NB4 (cell line): Measurements from ENCODE around the gene THSD4.

ENCODE experiments used
- CTCF ChIP-seq: IDR thresholded peaks from one replicate; pipeline ENCODE4 v1.5.1; 2012; ENCODE audit warnings: low read depth, low read length
- MAX ChIP-seq: IDR thresholded peaks from 2 replicates; pipeline ENCODE4 v1.6.1; 2011; ENCODE audit warnings: low read depth, low read length
- POLR2A ChIP-seq: IDR thresholded peaks from 2 replicates; pipeline ENCODE4 v1.6.1; 2011; ENCODE audit warnings: mild to moderate bottlenecking; ENCODE audit not compliant: insufficient read length; ENCODE audit errors: extremely low read depth

GRCh38 chr15:71276336-71276665 lies 161.0 kb downstream of the THSD4 start:
- TF ChIP-seq POLR2A (no peak), CTCF (no peak), MAX (no peak)
